Peyer's patch (tissue), 4 donors: ENCODE data around the gene MYO1D. TPM values are rescaled to one million over a fixed set of nuclear protein-coding genes. Genes with fewer than 3 reads are reported as not detected.

Experiments
- DNase-seq, 3 donors: peaks; one replicate each; pipeline ENCODE4 v3.0.0-alpha.2; 2017 to 2019
- H3K27ac ChIP-seq, 4 donors: fragments of 200-600 bp; sonication (generic); one replicate each; pipeline ENCODE4 v1.5.1; 2016 to 2019
- H3K27me3 ChIP-seq, 2 donors: fragments of 200-600 bp; sonication (generic); one replicate each; pipeline ENCODE4 v1.5.1; 2019
- H3K36me3 ChIP-seq, 3 donors: fragments of 200-600 bp; sonication (generic); one replicate each; pipeline ENCODE4 v1.5.1; 2016 to 2019
- H3K4me1 ChIP-seq, 4 donors: fragments of 200-600 bp; sonication (generic); one replicate each; pipeline ENCODE4 v1.5.1; 2016 to 2019
- H3K4me3 ChIP-seq, 4 donors: fragments of 200-600 bp; sonication (generic); 1 replicate in 3 of 4; 2 replicates in 1 of 4; pipeline ENCODE4 v1.5.1; 2016 to 2019; ENCODE audit warnings: mild to moderate bottlenecking in 1 of 4
- H3K9me3 ChIP-seq, 4 donors: fragments of 200-600 bp; sonication (generic); one replicate each; pipeline ENCODE4 v1.5.1; 2016 to 2019; ENCODE audit warnings: mild to moderate bottlenecking in 1 of 4
- POLR2A ChIP-seq, 2 donors: fragments of 450-650 bp; IDR thresholded peaks; one replicate each; pipeline ENCODE4 v1.5.1; 2017; ENCODE audit warnings: antibody characterized with exemption in 2 of 2, mild to moderate bottlenecking in 2 of 2, moderate library complexity in 2 of 2
- total RNA-seq, 4 donors: library from RNA; depleted of rRNA; stranded (reverse); fragments of >200 nt; gene quantifications; one replicate each; pipeline ENCODE4 v1.1.0, GENCODE V29; 2016
- TF ChIP-seq, protein P1 (sequence below), 6 experiments: fragments of 450-650 bp in 4 of 6; fragments of 200-600 bp in 2 of 6; sonication (generic) in 1 of 6; IDR thresholded peaks; one replicate each; pipeline ENCODE4 v1.5.1; 2017 to 2019; ENCODE audit warnings: antibody characterized with exemption in 6 of 6, mild to moderate bottlenecking in 3 of 6, moderate library complexity in 1 of 6

Gene MYO1D
- total RNA-seq, 4 donors from 2014 or later = 148 to 340 (median 328) TPM

DNA sequence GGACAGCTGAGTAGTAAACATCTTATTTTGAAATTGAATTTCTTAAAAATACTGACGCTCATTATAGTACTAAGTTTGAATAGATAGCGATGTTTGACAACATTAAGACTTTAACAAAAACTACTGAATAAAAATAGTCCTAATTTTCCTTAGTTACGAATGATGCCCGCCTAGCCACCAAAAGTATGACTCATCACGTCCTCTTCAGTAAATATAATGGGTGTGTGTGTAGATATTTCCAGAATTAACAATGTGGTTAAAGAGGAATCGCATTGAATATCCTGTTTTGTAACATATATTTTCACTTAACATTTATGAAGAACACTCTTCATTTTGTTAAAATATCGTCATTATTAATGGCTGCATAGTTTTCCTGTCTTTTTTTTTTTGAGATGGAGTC, 187.6 kb downstream of the MYO1D start:
- no peak overlapping the region for H3K4me3 ChIP-seq
- TF ChIP-seq POLR2A (IDR thresholded peaks at IDR 0.05) = no peak
- TF ChIP-seq, protein P1, sequence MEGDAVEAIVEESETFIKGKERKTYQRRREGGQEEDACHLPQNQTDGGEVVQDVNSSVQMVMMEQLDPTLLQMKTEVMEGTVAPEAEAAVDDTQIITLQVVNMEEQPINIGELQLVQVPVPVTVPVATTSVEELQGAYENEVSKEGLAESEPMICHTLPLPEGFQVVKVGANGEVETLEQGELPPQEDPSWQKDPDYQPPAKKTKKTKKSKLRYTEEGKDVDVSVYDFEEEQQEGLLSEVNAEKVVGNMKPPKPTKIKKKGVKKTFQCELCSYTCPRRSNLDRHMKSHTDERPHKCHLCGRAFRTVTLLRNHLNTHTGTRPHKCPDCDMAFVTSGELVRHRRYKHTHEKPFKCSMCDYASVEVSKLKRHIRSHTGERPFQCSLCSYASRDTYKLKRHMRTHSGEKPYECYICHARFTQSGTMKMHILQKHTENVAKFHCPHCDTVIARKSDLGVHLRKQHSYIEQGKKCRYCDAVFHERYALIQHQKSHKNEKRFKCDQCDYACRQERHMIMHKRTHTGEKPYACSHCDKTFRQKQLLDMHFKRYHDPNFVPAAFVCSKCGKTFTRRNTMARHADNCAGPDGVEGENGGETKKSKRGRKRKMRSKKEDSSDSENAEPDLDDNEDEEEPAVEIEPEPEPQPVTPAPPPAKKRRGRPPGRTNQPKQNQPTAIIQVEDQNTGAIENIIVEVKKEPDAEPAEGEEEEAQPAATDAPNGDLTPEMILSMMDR (IDR thresholded peaks at IDR 0.05) = no peak
- H3K27ac ChIP-seq = no peak overlapping the region
- H3K4me1 ChIP-seq = no peaks in the 10 kb centered on the region
- no peaks in the 10 kb centered on the region for H3K27me3 ChIP-seq
- no peaks in the 10 kb centered on the region for H3K36me3 ChIP-seq
- no peaks in the 10 kb centered on the region for H3K9me3 ChIP-seq
- DNase-seq = no peak

DNA sequence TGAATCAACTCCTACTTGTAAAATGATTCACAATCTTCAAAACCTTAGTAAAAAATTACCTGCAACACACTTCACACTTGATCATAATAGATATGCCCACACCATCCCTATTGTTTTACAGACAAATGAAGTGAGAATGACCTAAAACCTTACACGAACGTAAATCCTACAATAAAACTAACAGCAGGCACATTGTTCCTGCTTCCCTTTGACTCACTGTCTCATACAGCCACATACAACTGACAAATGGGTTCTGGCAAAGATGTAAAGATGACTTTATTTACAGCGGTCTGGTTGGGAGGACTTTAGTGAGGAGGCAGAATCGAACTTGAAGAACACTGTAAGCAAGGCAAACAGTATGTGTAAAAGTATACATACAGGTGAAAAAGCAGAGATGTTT, 188.7 kb downstream of the MYO1D start:
- Histone ChIP-seq H3K36me3 (no peaks in the 10 kb centered on the region), H3K9me3 (no peaks in the 10 kb centered on the region), H3K4me3 (no peak overlapping the region), H3K27ac (no peak overlapping the region), H3K27me3 (no peaks in the 10 kb centered on the region), H3K4me1 (no peaks in the 10 kb centered on the region)
- no peak for TF ChIP-seq POLR2A (IDR thresholded peaks at IDR 0.05)
- TF ChIP-seq, protein P1 (IDR thresholded peaks at IDR 0.05) = no peak
- no peak for DNase-seq

DNA sequence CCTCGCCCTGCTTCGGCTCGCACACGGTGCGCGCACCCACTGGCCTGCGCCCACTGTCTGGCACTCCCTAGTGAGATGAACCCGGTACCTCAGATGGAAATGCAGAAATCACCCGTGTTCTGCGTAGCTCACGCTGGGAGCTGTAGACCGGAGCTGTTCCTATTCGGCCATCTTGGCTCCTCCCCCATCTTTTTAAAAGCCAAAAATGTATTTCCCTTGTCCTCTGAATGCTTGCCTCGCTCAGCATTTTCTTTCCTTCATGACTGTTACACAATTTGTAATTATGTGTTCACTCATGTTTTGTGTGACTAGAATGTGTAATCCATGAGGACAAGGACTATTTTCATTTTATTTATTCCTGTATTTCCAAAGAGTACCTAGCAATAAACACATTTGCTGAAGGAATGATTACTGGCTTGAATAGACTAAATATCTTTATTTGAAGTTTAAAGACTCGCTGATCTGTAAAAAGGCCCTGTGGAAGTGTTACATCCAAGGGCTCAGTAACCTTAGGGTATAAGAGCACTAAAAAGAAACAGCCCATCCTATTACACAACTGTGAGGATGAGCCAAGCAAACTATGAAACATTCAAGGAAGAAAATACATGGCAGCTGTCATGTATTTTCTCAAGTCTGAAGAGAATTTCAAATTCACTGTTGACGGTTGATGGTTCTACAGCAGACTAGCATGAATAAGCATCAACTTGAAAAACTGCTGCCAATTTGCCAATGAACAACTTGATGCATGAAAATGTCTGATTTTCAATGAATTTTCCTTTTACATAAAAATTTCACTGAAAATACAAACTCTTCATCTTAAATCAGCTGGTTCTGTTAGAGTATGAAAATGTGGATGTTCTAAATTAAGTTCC, 192.6 kb downstream of the MYO1D start:
- H3K27ac ChIP-seq = no peak overlapping the region
- no peaks in the 10 kb centered on the region for H3K4me1 ChIP-seq
- no peaks in the 10 kb centered on the region for H3K27me3 ChIP-seq
- TF ChIP-seq, protein P1 (IDR thresholded peaks at IDR 0.05) = no peak
- no peak for TF ChIP-seq POLR2A (IDR thresholded peaks at IDR 0.05)
- no peaks in the 10 kb centered on the region for H3K36me3 ChIP-seq
- no peak overlapping the region for H3K4me3 ChIP-seq
- H3K9me3 ChIP-seq = no peaks in the 10 kb centered on the region
- no peak for DNase-seq

DNA sequence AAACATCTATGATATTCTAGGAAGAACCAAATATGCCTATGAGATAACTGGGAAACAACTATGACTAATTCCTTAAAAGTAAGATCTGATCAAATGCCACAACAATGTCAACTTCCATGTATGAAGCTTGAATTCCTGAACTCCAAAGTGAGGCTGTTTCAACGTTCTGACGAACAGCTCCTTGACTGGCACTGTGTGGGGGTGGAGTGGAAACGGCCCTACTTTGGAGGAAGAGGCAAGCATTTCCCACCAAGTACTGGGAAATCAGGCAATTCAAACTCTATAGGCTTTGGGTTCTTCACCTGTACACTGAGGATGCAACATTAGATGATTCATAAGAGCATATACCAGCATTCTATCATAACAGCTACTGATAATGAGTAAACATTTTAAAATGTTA, 203.0 kb downstream of the MYO1D start:
- Histone ChIP-seq H3K27me3 (no peaks in the 10 kb centered on the region), H3K9me3 (no peaks in the 10 kb centered on the region)
- TF ChIP-seq POLR2A (IDR thresholded peaks at IDR 0.05) = no peak
- TF ChIP-seq, protein P1 (IDR thresholded peaks at IDR 0.05) = no peak

DNA sequence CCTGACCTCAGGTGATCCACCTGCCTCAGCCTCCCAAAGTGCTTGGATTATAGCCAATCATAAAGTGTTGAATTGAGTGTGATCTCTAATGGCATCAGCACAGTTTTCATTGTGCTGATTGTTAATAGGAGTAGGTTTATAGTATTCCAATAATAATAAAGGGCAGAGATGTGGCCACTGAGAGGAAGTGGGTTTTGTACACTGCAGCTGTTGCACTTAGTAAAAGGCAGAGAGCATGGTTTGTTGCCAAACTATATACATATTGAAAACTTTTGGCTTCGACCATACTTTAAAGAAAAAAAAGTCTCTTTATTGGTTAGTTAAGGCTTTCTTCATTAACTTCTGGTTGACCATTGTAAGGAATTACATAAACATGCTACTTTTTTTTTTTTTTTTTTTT, 204.2 kb downstream of the MYO1D start:
- no peaks in the 10 kb centered on the region for H3K4me1 ChIP-seq
- H3K27ac ChIP-seq = no peak overlapping the region
- no peaks in the 10 kb centered on the region for H3K27me3 ChIP-seq
- H3K9me3 ChIP-seq = no peaks in the 10 kb centered on the region
- TF ChIP-seq, protein P1 (IDR thresholded peaks at IDR 0.05) = no peak
- no peak for TF ChIP-seq POLR2A (IDR thresholded peaks at IDR 0.05)
- H3K36me3 ChIP-seq = peaks cover 0 to 3% (median 0%) of the 10 kb centered on the region in 3 donors
- no peak overlapping the region for H3K4me3 ChIP-seq
- DNase-seq = no peak

More for the DNA sequence above, 203.0 kb downstream of the MYO1D start:
- Histone ChIP-seq H3K4me1 (no peaks in the 10 kb centered on the region), H3K27ac (no peak overlapping the region), H3K36me3 (peaks cover 0 to 3% (median 0%) of the 10 kb centered on the region in 3 donors), H3K4me3 (no peak overlapping the region)
- DNase-seq = no peak
